ENCODE measurements around the gene PRKCB.
"Not testable (repeated sequence)": the region's sequence is repeated elsewhere in the genome, so short reads cannot be mapped to it uniquely, and the experiment has no call there.

Gene PRKCB

GRCh38 chr16:24098896-24099295 lies 263.1 kb downstream of the PRKCB start:
- DNase-seq (ENCODE audit: low spot score): no peak

DNA sequence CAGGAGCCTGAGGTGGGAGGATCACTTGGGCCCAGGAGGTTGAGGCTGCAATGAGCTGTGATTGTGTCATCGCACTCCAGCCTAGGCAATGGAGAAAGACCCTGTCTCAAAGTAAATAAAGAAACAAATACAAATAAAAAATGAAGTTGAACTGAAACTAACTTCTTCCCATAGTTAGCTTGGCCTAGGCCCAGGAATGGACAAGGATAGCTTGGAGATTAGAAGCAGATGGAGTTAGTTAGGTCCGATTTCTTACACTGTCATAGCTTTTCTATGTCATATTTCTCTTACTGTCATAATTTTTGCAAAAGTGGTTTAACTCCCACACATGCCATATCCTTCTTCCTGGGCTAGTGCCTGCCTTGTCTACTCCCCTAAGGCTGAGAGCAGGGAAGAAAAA lies 265.6 kb downstream of the PRKCB start:
- DNase-seq (ENCODE audit: low spot score): no peak

GRCh38 chr16:24102209-24102660 lies 266.5 kb downstream of the PRKCB start:
- DNase-seq (ENCODE audit: low spot score): no peak

GRCh38 chr16:24105471-24105870 lies 269.7 kb downstream of the PRKCB start:
- DNase-seq (ENCODE audit: low spot score): not testable (repeated sequence)

GRCh38 chr16:24108090-24108489 lies 272.3 kb downstream of the PRKCB start:
- not testable (repeated sequence) for DNase-seq (ENCODE audit: low spot score)

GRCh38 chr16:24111724-24112302 lies 276.0 kb downstream of the PRKCB start:
- DNase-seq (ENCODE audit: low spot score): no peak

DNA sequence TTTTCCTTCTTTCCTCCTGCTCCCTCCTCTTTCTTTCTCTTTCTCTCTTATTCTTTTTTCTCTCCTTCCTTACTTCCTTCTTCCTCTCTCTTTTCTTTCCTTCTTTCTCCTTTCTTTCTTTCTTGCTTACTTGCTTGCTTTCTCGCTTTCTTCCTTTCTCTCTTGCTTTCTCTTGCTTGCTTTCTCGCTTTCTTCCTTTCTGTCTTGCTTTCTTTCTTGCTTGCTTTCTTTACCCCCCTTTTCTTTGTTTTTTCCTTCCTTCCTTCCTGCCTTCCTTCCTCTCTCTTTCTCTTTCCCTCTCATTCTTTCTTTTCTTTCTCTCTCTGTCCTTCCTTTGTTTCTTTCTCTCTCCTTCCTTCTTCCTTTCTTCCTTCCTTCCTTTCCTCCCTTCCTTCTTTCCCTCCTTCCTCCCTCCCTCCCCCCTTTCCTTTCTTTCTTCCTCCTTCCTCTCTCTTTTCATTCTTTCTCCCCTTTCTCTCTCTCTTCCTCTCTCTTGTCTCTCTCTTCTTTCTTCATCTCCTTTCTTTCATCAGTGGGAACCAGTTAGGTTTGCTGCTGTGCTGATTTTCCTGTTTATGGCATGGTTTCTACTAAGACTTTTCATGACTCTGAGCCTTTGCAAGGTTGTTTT lies 277.4 kb downstream of the PRKCB start:
- DNase-seq (ENCODE audit: low spot score): no peak

GRCh38 chr16:24114876-24115275 lies 279.1 kb downstream of the PRKCB start:
- DNase-seq (ENCODE audit: low spot score): no peak

DNA sequence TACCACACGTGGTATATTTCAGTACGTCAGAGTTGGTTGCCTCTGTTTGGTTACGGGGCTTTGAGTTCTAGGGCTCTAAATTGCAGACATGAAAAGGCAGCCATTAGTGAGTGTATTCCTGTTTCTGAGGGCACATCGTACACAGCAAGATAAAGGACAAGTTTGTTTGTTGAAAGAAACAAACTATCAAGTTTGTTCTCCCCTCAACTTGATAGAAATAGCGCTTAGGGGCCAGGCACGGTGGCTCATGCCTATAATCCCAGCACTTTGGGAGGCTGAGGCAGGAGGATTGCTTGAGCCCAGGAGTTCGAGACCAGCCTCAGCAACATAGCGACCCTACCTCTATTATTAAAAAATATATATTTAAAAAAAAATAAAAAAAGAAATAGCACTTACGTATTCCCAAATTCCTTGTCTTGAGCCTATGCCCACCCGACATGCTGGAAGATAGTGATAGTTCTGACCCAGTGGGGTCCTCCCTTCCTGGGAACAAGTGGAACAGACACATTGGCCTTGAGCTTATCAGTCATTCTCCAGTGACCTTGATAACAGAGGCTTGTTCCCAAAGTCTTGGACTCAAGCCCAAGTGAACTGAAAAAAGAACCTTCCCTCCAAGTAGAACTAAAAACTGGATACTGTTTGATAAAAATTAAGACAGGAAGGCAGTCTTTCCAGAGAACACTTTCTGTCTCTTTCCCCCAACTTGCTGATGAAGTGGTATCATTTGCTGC lies 280.4 kb downstream of the PRKCB start:
- DNase-seq (ENCODE audit: low spot score): no peak

DNA sequence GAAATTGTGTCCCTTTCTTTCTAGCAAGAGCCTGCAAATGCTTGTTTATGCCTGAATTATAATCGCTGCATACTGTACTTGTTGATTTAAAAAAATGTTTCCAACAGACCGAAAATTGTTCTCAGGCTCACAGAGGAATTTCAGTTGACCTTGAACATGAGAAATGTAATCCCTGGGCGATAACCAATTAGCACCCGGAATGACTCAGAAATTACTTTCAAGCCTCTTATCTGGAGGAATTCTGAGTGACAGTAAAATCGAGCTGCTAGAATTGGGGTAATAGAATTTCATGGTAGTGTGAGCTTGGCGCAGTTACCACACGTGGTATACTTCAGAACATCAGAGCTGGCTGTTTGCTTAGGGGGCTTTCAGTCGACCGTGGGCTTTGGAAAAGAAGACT lies 281.2 kb downstream of the PRKCB start:
- no peak for DNase-seq (ENCODE audit: low spot score)

DNA sequence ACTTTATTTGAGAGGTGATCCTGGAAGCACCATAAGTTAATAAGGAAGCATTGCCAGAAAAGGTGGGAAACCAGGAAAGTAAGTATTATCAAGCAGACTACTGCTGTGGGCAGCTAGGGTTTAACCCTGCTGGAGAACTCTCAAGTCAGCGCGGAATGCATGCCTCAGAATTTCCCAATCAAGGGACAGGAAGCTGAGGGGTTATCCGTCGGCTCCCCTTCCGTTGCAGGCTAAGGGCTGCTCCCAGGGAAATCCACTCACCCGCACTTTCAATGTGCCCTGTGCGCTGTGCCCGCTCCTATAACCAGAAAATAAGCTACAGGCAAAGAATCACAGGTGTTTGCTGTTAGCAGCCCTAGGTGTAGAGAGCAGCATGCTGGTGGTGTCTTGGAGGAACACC lies 281.9 kb downstream of the PRKCB start:
- no peak for DNase-seq (ENCODE audit: low spot score)

GRCh38 chr16:24118126-24118821 lies 282.5 kb downstream of the PRKCB start:
- no peak for DNase-seq (ENCODE audit: low spot score)

GRCh38 chr16:24119807-24120206 lies 284.0 kb downstream of the PRKCB start:
- no peak for DNase-seq (ENCODE audit: low spot score)

DNA sequence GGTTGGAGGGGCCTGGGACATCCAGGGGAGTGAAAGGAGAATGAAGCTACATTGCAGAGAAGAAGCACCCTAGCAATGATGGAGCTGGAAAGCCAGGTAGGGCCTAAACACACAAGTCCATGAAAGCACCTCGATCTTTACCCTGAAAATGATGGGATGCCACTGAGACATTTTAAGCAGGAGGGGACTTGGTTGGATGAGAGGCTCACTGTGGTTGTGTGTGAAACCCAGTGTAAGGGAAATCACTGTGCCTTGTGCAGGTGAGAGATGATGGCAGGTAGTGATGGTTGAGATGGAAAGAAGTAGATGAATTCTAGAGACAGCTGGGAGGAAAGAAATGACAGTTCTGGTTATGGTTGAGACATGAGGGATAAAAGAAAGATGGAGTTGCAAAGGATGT lies 287.5 kb downstream of the PRKCB start:
- DNase-seq (ENCODE audit: low spot score): no peak

- no peak for DNase-seq (ENCODE audit: low spot score)
Observed at GRCh38 chr16:24124291-24124690, 288.5 kb downstream of the PRKCB start.

DNA sequence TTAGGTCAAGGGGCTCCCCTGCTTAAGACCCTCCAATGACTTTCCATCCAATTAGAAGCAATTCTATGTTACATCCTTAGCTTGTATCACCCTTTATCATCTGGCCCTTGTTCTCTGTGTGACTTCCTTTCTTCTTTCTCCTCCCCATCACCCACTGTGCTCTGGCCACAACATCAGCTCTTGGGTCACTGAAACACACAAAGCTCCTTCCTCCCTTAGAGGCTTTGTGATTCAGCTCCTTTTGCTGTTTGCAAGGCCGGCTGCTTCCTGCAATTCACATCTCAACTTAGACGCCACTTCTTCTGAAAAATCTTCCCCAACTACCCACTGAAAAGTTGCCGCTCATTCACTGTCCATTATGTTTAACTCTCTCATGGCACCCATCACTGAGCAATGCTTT lies 289.4 kb downstream of the PRKCB start:
- DNase-seq (ENCODE audit: low spot score): no peak

DNA sequence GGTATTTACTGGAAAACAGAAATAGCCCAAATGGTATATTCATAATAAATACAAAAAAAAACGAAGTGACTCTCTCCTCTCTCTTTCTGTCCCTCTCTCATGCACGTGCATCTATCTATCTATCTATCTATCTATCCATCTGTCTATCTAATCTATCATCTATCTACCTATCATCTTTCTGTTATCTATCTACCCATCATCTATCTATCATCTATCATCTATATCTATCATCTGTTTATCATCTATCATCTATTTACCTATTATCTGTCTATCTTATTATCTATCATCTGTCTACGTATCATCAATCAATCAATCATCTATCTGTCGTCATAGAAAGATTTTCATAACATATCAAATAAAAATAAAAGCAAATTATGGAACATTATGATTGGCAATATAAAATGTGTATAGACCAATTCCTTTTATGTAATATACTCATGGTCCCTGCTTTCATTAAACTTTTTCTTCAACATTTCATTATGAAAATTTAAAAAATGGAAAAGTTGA lies 293.7 kb downstream of the PRKCB start:
- DNase-seq (ENCODE audit: low spot score): no peak

- DNase-seq (ENCODE audit: low spot score): no peak
Observed at GRCh38 chr16:24130494-24131085, 294.8 kb downstream of the PRKCB start.

DNA sequence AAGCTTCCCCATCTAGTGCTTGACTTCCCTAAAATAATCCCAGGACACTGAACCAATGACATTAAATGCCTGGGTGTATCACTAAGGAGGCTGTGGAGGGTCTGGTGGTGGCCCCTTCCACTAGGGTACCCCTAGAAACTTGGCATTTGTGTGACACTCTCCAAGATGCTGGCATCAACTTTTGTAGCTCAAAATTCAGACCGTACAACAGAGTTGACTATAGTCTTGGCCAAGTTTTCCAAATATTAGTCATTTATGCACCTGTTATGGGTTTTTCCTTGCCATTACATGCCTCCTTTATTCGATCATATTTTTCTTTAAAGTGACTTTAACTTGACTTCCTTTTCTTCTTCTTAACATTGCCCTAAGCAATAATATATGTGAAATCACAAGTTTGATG lies 295.5 kb downstream of the PRKCB start:
- no peak for DNase-seq (ENCODE audit: low spot score)

DNA sequence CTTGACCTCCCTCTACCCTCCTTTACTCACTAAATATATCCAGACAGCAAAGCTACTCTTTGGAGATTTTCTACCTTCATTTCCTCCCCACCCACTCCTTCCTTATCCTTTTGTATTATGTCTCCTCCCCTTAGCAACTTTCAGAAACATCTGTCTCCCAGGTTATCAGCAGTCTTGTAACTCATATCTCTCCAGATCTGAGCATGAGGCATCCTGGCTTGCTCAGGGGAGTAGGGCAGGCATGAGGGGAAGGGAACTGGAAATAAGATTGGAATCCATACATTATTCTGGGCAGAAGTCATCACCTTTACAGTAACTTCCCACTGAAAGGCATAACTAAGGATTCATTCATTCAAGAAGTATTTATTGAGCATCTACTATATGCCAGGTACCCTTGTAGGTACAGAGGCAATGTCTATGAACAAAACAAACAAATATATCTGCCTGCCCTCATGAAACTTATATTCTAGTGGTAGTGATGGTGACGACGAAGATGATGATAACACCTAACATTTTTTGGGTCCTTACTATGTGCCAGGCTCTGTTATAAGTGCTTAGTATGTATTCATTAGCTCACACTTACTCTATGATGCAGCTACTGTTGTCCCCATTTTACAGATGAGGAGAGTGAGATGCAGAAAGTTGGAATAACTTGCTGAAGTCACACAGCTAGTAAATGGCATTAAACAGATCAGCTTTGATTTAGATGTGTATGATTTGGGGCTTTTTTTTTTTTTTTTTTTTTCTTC lies 296.4 kb downstream of the PRKCB start:
- no peak for DNase-seq (ENCODE audit: low spot score)

- DNase-seq (ENCODE audit: low spot score): no peak
Observed at GRCh38 chr16:24132797-24133155, 297.0 kb downstream of the PRKCB start.

Measured in CD4-positive, alpha-beta T cell treated with Interleukin-15 for 4 hours (primary cell).